Measurements from ENCODE around the gene SHC2.

SHC2 gene

DNA sequence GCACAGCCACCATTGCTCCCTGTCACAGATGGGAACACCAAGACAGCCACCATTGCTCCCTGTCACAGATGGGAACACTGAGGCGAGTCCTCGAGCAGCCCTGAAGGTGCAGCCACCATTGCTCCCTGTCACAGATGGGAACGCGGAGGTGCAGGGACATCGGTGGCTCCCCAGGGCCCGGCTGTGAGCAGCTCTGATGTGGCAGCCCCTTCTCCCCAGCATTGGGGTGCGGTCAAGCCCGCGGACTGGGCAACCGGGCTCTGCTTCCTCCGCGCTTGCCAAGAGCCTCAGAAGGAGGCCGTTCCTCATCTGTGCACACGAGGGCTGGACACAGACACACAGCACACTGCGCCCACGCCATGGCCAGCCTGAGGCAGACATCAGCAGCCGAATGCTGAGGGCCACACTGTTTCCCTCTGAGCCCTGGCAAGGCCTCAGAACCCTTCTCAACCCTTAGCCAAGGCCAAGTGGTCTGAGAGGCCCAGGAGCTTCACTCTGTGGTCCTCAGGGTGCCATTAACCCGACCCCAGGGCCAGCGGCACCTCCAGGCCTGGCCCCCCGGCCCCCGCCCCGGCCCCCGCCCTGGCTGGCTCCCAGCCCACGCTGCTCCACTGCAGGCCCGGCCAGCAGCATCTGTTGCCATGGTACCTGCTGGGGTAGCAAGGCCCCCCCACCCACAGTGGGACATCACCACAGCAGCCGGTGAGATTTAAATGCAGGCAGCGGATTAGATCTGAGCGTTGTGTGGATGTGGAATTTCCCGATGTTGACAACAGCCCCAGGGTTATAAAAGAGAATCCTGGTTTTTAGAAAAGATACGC lies 70.2 kb downstream of the SHC2 start:
- Histone ChIP-seq H3K4me2 (ENCODE audit: low read length) (no peak overlapping the region), H3K27ac (ENCODE audit: low read depth, low read length, poor library complexity, severe bottlenecking) (no peak overlapping the region), H2AFZ (ENCODE audit: low read length) (no peak overlapping the region), H3K9me2 (ENCODE audit: low read depth, low read length) (no peaks in the 10 kb centered on the region), H3K9me3 (ENCODE audit: low read length) (no peaks in the 10 kb centered on the region), H3K4me1 (ENCODE audit: insufficient read depth, low read length, severe bottlenecking) (no peaks in the 10 kb centered on the region), H3K4me3 (ENCODE audit: low read depth, low read length, poor library complexity, severe bottlenecking) (no peak overlapping the region), H3K79me2 (ENCODE audit: insufficient read depth, low read length) (no peaks in the 10 kb centered on the region), H3K27me3 (ENCODE audit: insufficient read depth, low read length) (no peaks in the 10 kb centered on the region), H3K9ac (ENCODE audit: low read length) (no peak overlapping the region), H4K20me1 (ENCODE audit: insufficient read depth, low read length) (no peaks in the 10 kb centered on the region), H3F3A (ENCODE audit: insufficient read depth, low read length) (no peaks in the 10 kb centered on the region), H3K36me3 (ENCODE audit: insufficient read depth, low read length) (no peaks in the 10 kb centered on the region)
- TF ChIP-seq, protein P1, sequence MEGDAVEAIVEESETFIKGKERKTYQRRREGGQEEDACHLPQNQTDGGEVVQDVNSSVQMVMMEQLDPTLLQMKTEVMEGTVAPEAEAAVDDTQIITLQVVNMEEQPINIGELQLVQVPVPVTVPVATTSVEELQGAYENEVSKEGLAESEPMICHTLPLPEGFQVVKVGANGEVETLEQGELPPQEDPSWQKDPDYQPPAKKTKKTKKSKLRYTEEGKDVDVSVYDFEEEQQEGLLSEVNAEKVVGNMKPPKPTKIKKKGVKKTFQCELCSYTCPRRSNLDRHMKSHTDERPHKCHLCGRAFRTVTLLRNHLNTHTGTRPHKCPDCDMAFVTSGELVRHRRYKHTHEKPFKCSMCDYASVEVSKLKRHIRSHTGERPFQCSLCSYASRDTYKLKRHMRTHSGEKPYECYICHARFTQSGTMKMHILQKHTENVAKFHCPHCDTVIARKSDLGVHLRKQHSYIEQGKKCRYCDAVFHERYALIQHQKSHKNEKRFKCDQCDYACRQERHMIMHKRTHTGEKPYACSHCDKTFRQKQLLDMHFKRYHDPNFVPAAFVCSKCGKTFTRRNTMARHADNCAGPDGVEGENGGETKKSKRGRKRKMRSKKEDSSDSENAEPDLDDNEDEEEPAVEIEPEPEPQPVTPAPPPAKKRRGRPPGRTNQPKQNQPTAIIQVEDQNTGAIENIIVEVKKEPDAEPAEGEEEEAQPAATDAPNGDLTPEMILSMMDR (IDR thresholded peaks at IDR 0.05; ENCODE audit: low read length): no peak
- no peak for TF ChIP-seq EZH2 (IDR thresholded peaks at IDR 0.05; ENCODE audit: borderline replicate concordance, low read length)

DNA sequence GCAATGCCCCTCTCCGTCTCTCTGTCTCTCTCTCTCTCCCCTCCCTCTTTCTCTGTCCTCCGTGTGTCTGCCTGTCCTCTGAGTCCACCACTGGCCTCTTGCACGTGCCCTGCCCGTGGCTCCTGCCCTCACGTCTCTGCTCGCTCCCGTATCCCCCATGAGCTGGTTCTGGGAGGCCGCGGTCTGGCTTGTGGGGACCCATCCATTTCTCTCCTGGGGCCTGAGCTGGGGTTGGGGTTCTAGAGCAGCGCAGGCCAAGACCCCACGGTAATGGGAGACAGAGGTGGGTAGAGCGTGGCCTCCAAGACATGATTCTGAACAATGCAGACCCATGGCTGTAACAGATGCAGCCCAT lies 70.9 kb downstream of the SHC2 start:
- Histone ChIP-seq H4K20me1 (ENCODE audit: insufficient read depth, low read length) (no peaks in the 10 kb centered on the region), H3K4me2 (ENCODE audit: low read length) (no peak overlapping the region), H3K4me3 (ENCODE audit: low read depth, low read length, poor library complexity, severe bottlenecking) (no peak overlapping the region), H3K9me3 (ENCODE audit: low read length) (no peaks in the 10 kb centered on the region), H3K4me1 (ENCODE audit: insufficient read depth, low read length, severe bottlenecking) (no peaks in the 10 kb centered on the region), H3F3A (ENCODE audit: insufficient read depth, low read length) (no peaks in the 10 kb centered on the region), H3K36me3 (ENCODE audit: insufficient read depth, low read length) (no peaks in the 10 kb centered on the region), H3K9ac (ENCODE audit: low read length) (no peak overlapping the region), H3K9me2 (ENCODE audit: low read depth, low read length) (no peaks in the 10 kb centered on the region), H3K27ac (ENCODE audit: low read depth, low read length, poor library complexity, severe bottlenecking) (no peak overlapping the region), H2AFZ (ENCODE audit: low read length) (no peak overlapping the region), H3K27me3 (ENCODE audit: insufficient read depth, low read length) (no peaks in the 10 kb centered on the region), H3K79me2 (ENCODE audit: insufficient read depth, low read length) (no peaks in the 10 kb centered on the region)
- TF ChIP-seq, protein P1 (IDR thresholded peaks at IDR 0.05; ENCODE audit: low read length): no peak
- TF ChIP-seq EZH2 (IDR thresholded peaks at IDR 0.05; ENCODE audit: borderline replicate concordance, low read length): no peak

DNA sequence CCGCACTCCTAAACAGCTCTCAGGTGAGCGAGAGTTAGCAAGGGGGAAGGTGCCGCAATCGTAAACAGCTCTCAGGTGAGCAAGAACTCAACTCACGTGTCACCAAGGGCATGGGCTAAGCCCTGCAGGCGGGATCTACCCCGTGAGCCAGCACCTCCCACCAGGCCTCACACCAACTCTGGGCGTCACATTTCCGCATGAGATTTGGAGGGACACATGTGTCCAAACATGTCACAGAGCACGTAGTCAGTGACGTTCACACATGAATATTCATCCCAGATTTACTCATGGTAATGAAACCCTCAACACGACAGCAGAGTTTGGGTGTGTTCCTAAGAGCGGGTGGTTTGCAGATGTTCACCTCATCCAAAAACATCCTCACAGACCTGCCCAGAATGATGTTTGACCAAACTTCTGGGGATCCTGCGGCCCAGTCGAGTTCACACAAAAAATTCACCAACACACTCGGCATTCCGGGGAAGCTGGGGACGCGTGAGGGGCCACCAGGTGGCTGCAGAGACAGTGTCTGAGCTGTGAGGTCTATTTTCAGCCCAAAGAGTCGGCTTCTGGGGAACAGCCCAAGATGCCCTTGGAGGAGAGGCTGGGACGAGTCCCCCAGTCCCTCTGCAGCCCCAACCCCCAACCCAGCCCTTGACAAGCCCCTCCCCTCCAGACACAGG lies 71.4 kb downstream of the SHC2 start:
- Histone ChIP-seq H3K27ac (ENCODE audit: low read depth, low read length, poor library complexity, severe bottlenecking) (no peak overlapping the region), H3K9ac (ENCODE audit: low read length) (no peak overlapping the region), H2AFZ (ENCODE audit: low read length) (no peak overlapping the region), H3K4me2 (ENCODE audit: low read length) (no peak overlapping the region), H3K4me3 (ENCODE audit: low read depth, low read length, poor library complexity, severe bottlenecking) (no peak overlapping the region), H3K9me2 (ENCODE audit: low read depth, low read length) (no peaks in the 10 kb centered on the region), H4K20me1 (ENCODE audit: insufficient read depth, low read length) (no peaks in the 10 kb centered on the region), H3K9me3 (ENCODE audit: low read length) (no peaks in the 10 kb centered on the region), H3K4me1 (ENCODE audit: insufficient read depth, low read length, severe bottlenecking) (peaks cover 2% of the 10 kb centered on the region), H3K36me3 (ENCODE audit: insufficient read depth, low read length) (no peaks in the 10 kb centered on the region), H3K27me3 (ENCODE audit: insufficient read depth, low read length) (no peaks in the 10 kb centered on the region), H3K79me2 (ENCODE audit: insufficient read depth, low read length) (no peaks in the 10 kb centered on the region), H3F3A (ENCODE audit: insufficient read depth, low read length) (no peaks in the 10 kb centered on the region)
- TF ChIP-seq EZH2 (IDR thresholded peaks at IDR 0.05; ENCODE audit: borderline replicate concordance, low read length): no peak
- TF ChIP-seq, protein P1 (IDR thresholded peaks at IDR 0.05; ENCODE audit: low read length): no peak
